Esophagus squamous epithelium (tissue), 5 donors: ENCODE data around the gene HOXD4. TPM values are rescaled to one million over a fixed set of nuclear protein-coding genes. Genes with fewer than 3 reads are reported as not detected.

ENCODE experiments used
- DNase-seq: peaks from one replicate; lab custom pipeline; 2025; lab: John Stamatoyannopoulos, UW
- H3K27ac ChIP-seq, 4 donors: fragments of 200-600 bp; sonication (generic); one replicate each; pipeline ENCODE4 v1.5.1; 2016 to 2019; ENCODE audit warnings: mild to moderate bottlenecking in 1 of 4
- H3K27me3 ChIP-seq, 4 donors: fragments of 200-600 bp; sonication (generic); 1 replicate in 3 of 4; 2 replicates in 1 of 4; pipeline versions ENCODE4 v1.5.1 to v1.6.0; 2017 to 2021; ENCODE audit warnings: antibody characterized with exemption in 1 of 4
- H3K36me3 ChIP-seq, 3 donors: fragments of 200-600 bp; sonication (generic); one replicate each; pipeline ENCODE4 v1.5.1; 2016 to 2019
- H3K4me1 ChIP-seq, 3 donors: fragments of 200-600 bp; sonication (generic); one replicate each; pipeline ENCODE4 v1.5.1; 2017 to 2019
- H3K4me3 ChIP-seq, 4 donors: fragments of 200-600 bp; sonication (generic); 1 replicate in 3 of 4; 2 replicates in 1 of 4; pipeline ENCODE4 v1.5.1; 2016 to 2019; ENCODE audit warnings: mild to moderate bottlenecking in 2 of 4, moderate library complexity in 1 of 4
- H3K9me3 ChIP-seq, 3 donors: fragments of 200-600 bp; sonication (generic); one replicate each; pipeline ENCODE4 v1.5.1; 2016 to 2019
- CTCF ChIP-seq, 6 experiments: fragments of 450-650 bp in 4 of 6; fragments of 200-600 bp in 2 of 6; sonication (generic) in 2 of 6; IDR thresholded peaks; one replicate each; pipeline ENCODE4 v1.5.1; 2016 to 2019; ENCODE audit warnings: antibody characterized with exemption in 6 of 6, mild to moderate bottlenecking in 4 of 6, moderate library complexity in 4 of 6
- POLR2A ChIP-seq, 4 donors: fragments of 450-650 bp; IDR thresholded peaks; one replicate each; pipeline ENCODE4 v1.6.1; 2017; ENCODE audit warnings: antibody characterized with exemption in 4 of 4, mild to moderate bottlenecking in 4 of 4, moderate library complexity in 3 of 4
- WGBS, 2 donors: methylation state at CpG; one replicate each; pipeline ENCODE4 v1.1.5; 2018; 5-methylcytosine and 5-hydroxymethylcytosine counted together
- intact Hi-C: fragments of 100-400 bp; cut with DNase I; formaldehyde crosslinking; loops from one replicate; pipeline ENCODE4 v1.15.0; 2022
- total RNA-seq, 4 donors: library from RNA; depleted of rRNA; stranded (reverse); fragments of >200 nt; gene quantifications; one replicate each; pipeline ENCODE4 v1.1.0, GENCODE V29; 2016
- donor health status: DM: yes; HTN: yes; CAD: no.

HOXD4 gene
- total RNA-seq, 4 donors from 2014 or later: 0.31 to 2.5 TPM; not detected in 2

GRCh38 chr2:176128172-176128981 lies 23.0 kb upstream of the HOXD4 start:
- TF ChIP-seq POLR2A (IDR thresholded peaks at IDR 0.05) (no peak), CTCF (IDR thresholded peaks at IDR 0.05) (no peak)
- Histone ChIP-seq H3K4me1 (peaks cover 5 to 58% (median 9%) of the 10 kb centered on the region in 3 donors), H3K27ac (peak overlapping the region; percentile 26 to 86 (median 74)), H3K9me3 (no peaks in the 10 kb centered on the region), H3K36me3 (no peaks in the 10 kb centered on the region), H3K27me3 (peaks cover 25 to 100% (median 57%) of the 10 kb centered on the region in 4 donors), H3K4me3 (peak overlapping the region in 3 of 4 donors; percentile 37 to 62 (median 54))
- WGBS, 2 donors: 17 to 27% methylated on average over 22 to 26 of the region's 49 CpGs
- no peak for DNase-seq
- intact Hi-C loops: loop anchor here (5.0 to 10.0 kb wide), 3 partner anchors 509 to 1016 kb away; no protein-coding TSS in a partner anchor

GRCh38 chr2:176128982-176129796 lies 22.2 kb upstream of the HOXD4 start, which contains the start of gene HOXD8:
HOXD8 (plus strand) TSS chr2:176129705; CDS start chr2:176130367, 662 bp downstream.
- intact Hi-C loops: loop anchor here (5.0 to 10.0 kb wide), 3 partner anchors 508 to 1016 kb away; no protein-coding TSS in a partner anchor
- TF ChIP-seq CTCF (IDR thresholded peaks at IDR 0.05): no peak
- TF ChIP-seq POLR2A (IDR thresholded peaks at IDR 0.05): peak in 2 of 4 donors; percentile 36 to 42
- H3K4me3 ChIP-seq: peak within 1 kb of the TSS; percentile 27 to 62 (median 46)
- DNase-seq: no peak
- H3K9me3 ChIP-seq: no peaks in the 10 kb centered on the region
- peaks cover 5 to 59% (median 9%) of the 10 kb centered on the region in 3 donors for H3K4me1 ChIP-seq
- H3K27me3 ChIP-seq: peaks cover 25 to 100% (median 57%) of the 10 kb centered on the region in 4 donors
- no peaks in the 10 kb centered on the region for H3K36me3 ChIP-seq
- WGBS, 2 donors: 3 to 12% methylated on average over 14 to 15 of the region's 64 CpGs
- H3K27ac ChIP-seq: peak within 1 kb of the TSS; percentile 66 to 86 (median 74)

- peaks cover 5 to 63% (median 9%) of the 10 kb centered on the region in 3 donors for H3K4me1 ChIP-seq
- no peaks in the 10 kb centered on the region for H3K36me3 ChIP-seq
- no peaks in the 10 kb centered on the region for H3K9me3 ChIP-seq
- H3K27me3 ChIP-seq: peaks cover 25 to 100% (median 55%) of the 10 kb centered on the region in 4 donors
- H3K27ac ChIP-seq: peak overlapping the region; percentile 66 to 86 (median 74)
- intact Hi-C loops: loop anchor here (5.0 to 10.0 kb wide), 3 partner anchors 508 to 1015 kb away; no protein-coding TSS in a partner anchor
- 0% methylated on average over 2 of the region's 43 CpGs; no CpG with 5 or more reads in 1 of the 2 donors for WGBS, 2 donors
- DNase-seq: no peak
- no peak for TF ChIP-seq CTCF (IDR thresholded peaks at IDR 0.05)
- TF ChIP-seq POLR2A (IDR thresholded peaks at IDR 0.05): no peak
- H3K4me3 ChIP-seq: peak overlapping the region; percentile 27 to 62 (median 46)
Measured at GRCh38 chr2:176129813-176130146, 21.6 kb upstream of the HOXD4 start.

GRCh38 chr2:176130147-176130956 lies 21.0 kb upstream of the HOXD4 start:
- Histone ChIP-seq H3K27me3 (peaks cover 25 to 100% (median 52%) of the 10 kb centered on the region in 4 donors), H3K36me3 (no peaks in the 10 kb centered on the region), H3K4me1 (peaks cover 5 to 63% (median 9%) of the 10 kb centered on the region in 3 donors), H3K27ac (peak overlapping the region; percentile 60 to 86 (median 72)), H3K4me3 (peak overlapping the region; percentile 27 to 62 (median 46)), H3K9me3 (no peaks in the 10 kb centered on the region)
- no peak for DNase-seq
- 5 to 14% methylated on average over 8 to 22 of the region's 100 CpGs for WGBS, 2 donors
- TF ChIP-seq CTCF (IDR thresholded peaks at IDR 0.05) (no peak), POLR2A (IDR thresholded peaks at IDR 0.05) (no peak)
- intact Hi-C loops: no loop called here
